SK-N-SH (cell line): ENCODE measurements around the gene ZNF117. TPM values are rescaled to one million over a fixed set of nuclear protein-coding genes. Genes with fewer than 3 reads are reported as not detected.
A peak's percentile ranks its signal among the peaks of the same experiment; 100 is the strongest.
"Not testable (repeated sequence)": the region's sequence is repeated elsewhere in the genome, so short reads cannot be mapped to it uniquely, and the experiment has no call there.

Experiments
- CTCF ChIA-PET: fragments of 300-600, 350-600 bp; formaldehyde crosslinking; extraction: SDS; loops from one replicate; lab custom pipeline; 2021; lab: Yijun Ruan, JAX
- POLR2A ChIA-PET: fragments of 350-600 bp; sonication (Branson Sonifier 250); formaldehyde crosslinking; extraction: SDS; loops from one replicate; lab custom pipeline; 2020; ENCODE audit warnings: antibody characterized with exemption, inconsistent platforms; lab: Yijun Ruan, JAX
- DNase-seq: peaks from one replicate; pipeline ENCODE4 v3.0.0; 2012
- H2AFZ ChIP-seq: fragments of 200-600 bp; sonication (generic); 2 replicates; pipeline ENCODE4 v1.8.1; 2016; ENCODE audit warnings: antibody characterized with exemption, mild to moderate bottlenecking, low read depth
- H3F3A ChIP-seq: fragments of 200-600 bp; sonication (generic); replicated peaks from 2 replicates; pipeline ENCODE3; 2016; ENCODE audit warnings: antibody characterized with exemption, mild to moderate bottlenecking; ENCODE audit not compliant: insufficient read depth
- H3K27ac ChIP-seq, 2 experiments: fragments of 200-500 bp in 1 of 2; fragments of 200-600 bp in 1 of 2; sonication (Bioruptor generic) in 1 of 2; sonication (generic), shearing (Covaris generic) in 1 of 2; 2 replicates each; pipeline versions ENCODE4 v1.5.1 to v1.6.1; 2014 to 2016; ENCODE audit warnings: low read depth in 2 of 2, inconsistent platforms in 1 of 2, low read length in 1 of 2, mild to moderate bottlenecking in 1 of 2, mixed read lengths in 1 of 2
- H3K27me3 ChIP-seq: fragments of 200-600 bp; sonication (generic), shearing (Covaris generic); 2 replicates; pipeline ENCODE4 v1.6.1; 2016; ENCODE audit warnings: mixed run types; ENCODE audit not compliant: insufficient read depth
- H3K36me3 ChIP-seq, 2 experiments: fragments of 200-500 bp in 1 of 2; fragments of 200-600 bp in 1 of 2; sonication (Bioruptor generic) in 1 of 2; sonication (generic) in 1 of 2; replicated peaks in 1 of 2; 2 replicates each; pipeline versions ENCODE3 to v1.5.1; 2014 to 2016; ENCODE audit warnings: low read length in 1 of 2, mild to moderate bottlenecking in 1 of 2; ENCODE audit not compliant: insufficient read depth in 2 of 2, control insufficient read depth in 1 of 2
- H3K4me1 ChIP-seq, 2 experiments: fragments of 200-500 bp in 1 of 2; fragments of 200-600 bp in 1 of 2; sonication (Bioruptor generic) in 1 of 2; sonication (generic), shearing (Covaris generic) in 1 of 2; 2 replicates each; pipeline versions ENCODE4 v1.5.1 to v1.6.1; 2014 to 2016; ENCODE audit warnings: low read depth in 1 of 2, low read length in 1 of 2, mixed run types in 1 of 2; ENCODE audit not compliant: insufficient read depth in 2 of 2, control insufficient read depth in 1 of 2
- H3K4me2 ChIP-seq: fragments of 200-600 bp; sonication (generic), shearing (Covaris generic); 2 replicates; pipeline ENCODE4 v1.6.1; 2017; ENCODE audit warnings: mixed run types
- H3K4me3 ChIP-seq, 2 experiments: fragments of 200-500 bp in 1 of 2; fragments of 200-600 bp in 1 of 2; sonication (Bioruptor generic) in 1 of 2; sonication (generic), shearing (Covaris generic) in 1 of 2; 2 replicates each; pipeline versions ENCODE4 v1.5.1 to v1.8.1; 2014 to 2016; ENCODE audit warnings: low read depth in 2 of 2, inconsistent platforms in 1 of 2, low read length in 1 of 2, mild to moderate bottlenecking in 1 of 2, mixed read lengths in 1 of 2, moderate library complexity in 1 of 2
- H3K79me2 ChIP-seq: fragments of 200-600 bp; sonication (generic); 2 replicates; pipeline ENCODE4 v1.8.1; 2017; ENCODE audit warnings: mild to moderate bottlenecking; ENCODE audit not compliant: insufficient read depth
- H3K9ac ChIP-seq: fragments of 200-600 bp; sonication (generic); 2 replicates; pipeline ENCODE4 v1.6.1; 2017; ENCODE audit warnings: mixed run types
- H3K9me2 ChIP-seq: fragments of 200-600 bp; sonication (generic); 2 replicates; pipeline ENCODE4 v1.6.1; 2017; ENCODE audit warnings: mixed run types
- H3K9me3 ChIP-seq: fragments of 200-600 bp; sonication (generic); 2 replicates; pipeline ENCODE4 v1.6.1; 2017; ENCODE audit warnings: mixed run types, mild to moderate bottlenecking, moderate library complexity
- H4K20me1 ChIP-seq: fragments of 200-600 bp; sonication (generic); 2 replicates; pipeline ENCODE4 v1.6.1; 2017; ENCODE audit warnings: mild to moderate bottlenecking, mixed run types; ENCODE audit not compliant: insufficient read depth
- CHD2 ChIP-seq: fragments of 150-350 bp; IDR thresholded peaks from 2 replicates; pipeline ENCODE4 v1.6.1; 2018; ENCODE audit warnings: low read length; ENCODE audit not compliant: partially characterized antibody
- CTCF ChIP-seq: fragments of 200-600 bp; sonication (generic); IDR thresholded peaks from 2 replicates; pipeline ENCODE4 v1.6.1; 2017; ENCODE audit warnings: antibody characterized with exemption, mild to moderate bottlenecking, moderate library complexity
- EP300 ChIP-seq, 2 experiments: IDR thresholded peaks; 2 replicates each; pipeline versions ENCODE4 v1.4.0 to v1.6.1; 2012; ENCODE audit warnings: borderline replicate concordance in 1 of 2, low read depth in 1 of 2, low read length in 1 of 2
- EZH2phosphoT487 ChIP-seq: fragments of 200-600 bp; sonication (generic); IDR thresholded peaks from 2 replicates; pipeline ENCODE4 v1.6.1; 2017; ENCODE audit warnings: low read depth, mixed run types, mild to moderate bottlenecking, antibody characterized with exemption, moderate library complexity, borderline replicate concordance
- GATA2 ChIP-seq: sonication (generic); formaldehyde crosslinking; IDR thresholded peaks from 2 replicates; pipeline ENCODE4 v1.5.0; 2020; ENCODE audit warnings: mild to moderate bottlenecking, missing genetic modification reagents
- MXI1 ChIP-seq: IDR thresholded peaks from 2 replicates; pipeline ENCODE4 v1.6.1; 2012; ENCODE audit warnings: mild to moderate bottlenecking, low read depth, low read length, improper control_type of control experiment
- NRF1 ChIP-seq: IDR thresholded peaks from 2 replicates; pipeline ENCODE4 v1.6.1; 2012; ENCODE audit warnings: low read depth, mild to moderate bottlenecking, low read length
- POLR2AphosphoS5 ChIP-seq: IDR thresholded peaks from 2 replicates; pipeline ENCODE4 v1.6.1; 2012; ENCODE audit warnings: low read depth, low read length
- RAD21 ChIP-seq: IDR thresholded peaks from 2 replicates; pipeline ENCODE4 v1.6.1; 2012; ENCODE audit warnings: mild to moderate bottlenecking, low read length
- SIN3A ChIP-seq: IDR thresholded peaks from 2 replicates; pipeline ENCODE4 v1.6.1; 2012; ENCODE audit warnings: low read depth, mild to moderate bottlenecking, low read length, moderate library complexity, borderline replicate concordance
- SMC3 ChIP-seq: IDR thresholded peaks from 2 replicates; pipeline ENCODE4 v1.6.1; 2012; ENCODE audit warnings: low read depth, low read length, improper control_type of control experiment
- WGBS: methylation state at CpG from one replicate; pipeline ENCODE4 v1.1.6; 2017; ENCODE audit warnings: low lambda C conversion rate; 5-methylcytosine and 5-hydroxymethylcytosine counted together
- polyA plus RNA-seq, 3 experiments: library from polyadenylated mRNA; depleted of rRNA; stranded (reverse); fragments of >200 nt; gene quantifications; 2 replicates each; pipeline ENCODE4 v1.2.3, GENCODE V29; 2012
- TF ChIP-seq, protein P1 (sequence below): IDR thresholded peaks from 2 replicates; pipeline ENCODE4 v1.4.0; 2012; ENCODE audit warnings: low read depth, borderline replicate concordance

Gene ZNF117
- polyA plus RNA-seq, 1 of the 3 experiments (the other 2 are of a cell fraction), result 3.8 TPM

DNA sequence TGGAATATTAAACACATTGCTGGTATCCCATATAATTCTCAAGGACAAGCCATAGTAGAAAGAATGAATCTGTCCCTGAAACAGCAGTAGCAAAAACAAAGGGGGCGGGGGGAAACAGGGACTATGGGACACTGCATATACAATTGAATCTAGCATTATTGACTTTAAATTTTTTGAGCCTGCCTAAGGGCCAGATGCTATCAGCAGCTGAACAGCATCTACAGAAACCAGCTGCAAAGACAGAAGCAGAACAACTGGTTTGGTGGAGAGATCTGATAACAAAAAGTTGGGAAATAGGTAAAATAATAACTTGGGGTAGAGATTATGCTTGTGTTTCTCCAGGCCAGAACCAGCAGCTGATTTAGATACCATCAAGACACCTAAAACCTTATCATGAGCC lies 42.1 kb downstream of the ZNF117 start:
- not testable (repeated sequence) for H2AFZ ChIP-seq, H3K9ac ChIP-seq, H3K9me2 ChIP-seq, DNase-seq, H3K4me2 ChIP-seq, H3K9me3 ChIP-seq, H4K20me1 ChIP-seq, H3K79me2 ChIP-seq, H3K4me3 ChIP-seq, H3K27ac ChIP-seq, H3K36me3 ChIP-seq, H3F3A ChIP-seq
- CTCF ChIA-PET, result interaction anchor here (1.4 to 5.1 kb wide), 5 partner anchors 10 to 529 kb away, joined by 5 to 29 read pairs (median 9); no protein-coding TSS in a partner anchor
- TF ChIP-seq GATA2 (CRISPR knock-in tag) (peak; percentile 71), EP300 (IDR thresholded peaks at IDR 0.05; ENCODE audit: borderline replicate concordance in 1 of 2, low read depth in 1 of 2, low read length in 1 of 2) (peak in 1 of 2 experiments; percentile 5; a peak in 1 of 4 replicates)
- WGBS, result 65% methylated on average over 1 of the region's 1 CpG
- POLR2A ChIA-PET, result interaction anchor here (0.7 kb wide), 1 partner anchor 57 kb away, joined by 3 read pairs; no protein-coding TSS in a partner anchor
- Histone ChIP-seq H3K27me3 (peaks cover 18% of the 10 kb centered on the region), H3K4me1 (peaks cover 0 to 21% of the 10 kb centered on the region in 2 experiments; a peak in 2 of 4 replicates)

DNA sequence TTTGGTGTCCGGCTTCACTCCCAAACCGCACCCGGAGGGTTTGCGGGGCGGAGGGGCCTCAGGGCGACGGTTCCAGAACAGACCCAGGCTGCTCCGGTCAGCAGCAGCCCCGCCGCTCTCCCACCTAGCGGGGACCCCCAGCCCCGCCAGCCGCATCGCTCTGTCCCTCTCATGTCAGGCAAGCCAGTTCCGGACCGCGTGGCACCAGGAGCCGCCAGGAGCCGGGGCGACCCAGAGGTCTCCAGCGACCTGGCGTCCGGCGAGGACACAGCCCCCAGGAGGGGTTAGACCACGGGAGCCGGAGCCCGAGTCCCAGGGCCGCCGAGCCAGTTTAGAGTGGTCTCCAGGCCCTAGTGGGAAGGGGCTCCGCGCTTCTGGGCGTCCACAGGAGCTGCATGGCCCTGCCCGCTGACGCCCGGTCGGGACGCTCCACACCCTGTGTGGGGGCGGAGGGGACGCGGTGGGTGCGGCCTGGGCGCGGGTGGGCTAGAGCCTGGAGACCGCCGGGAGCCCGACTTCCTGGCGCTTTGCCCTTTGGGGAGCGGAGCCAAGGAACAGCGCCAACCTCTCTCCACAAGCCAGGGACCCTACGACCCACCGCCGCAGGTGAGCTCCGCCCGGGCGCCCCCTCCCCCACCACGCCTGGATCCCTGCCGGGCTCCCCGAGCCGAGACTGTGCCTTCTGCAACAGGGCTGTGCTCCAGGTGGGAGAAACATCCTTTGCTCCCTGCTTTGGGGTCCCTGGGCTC lies 43.4 kb downstream of the ZNF117 start:
- CTCF ChIA-PET, result interaction anchor here (0.5 to 5.1 kb wide), 16 partner anchors 9 to 530 kb away, joined by 3 to 29 read pairs (median 6); no protein-coding TSS in a partner anchor
- H4K20me1 ChIP-seq, result no peaks in the 10 kb centered on the region
- no peak for TF ChIP-seq SIN3A
- TF ChIP-seq CHD2, result no peak
- peak; percentile 25 for TF ChIP-seq MXI1
- TF ChIP-seq, all 33 proteins: peak for 1
- Histone ChIP-seq H2AFZ (peak overlapping the region; percentile 60; the same call in 1 of the 2 replicates), H3K36me3 (no peaks in the 10 kb centered on the region), H3K9me3 (no peaks in the 10 kb centered on the region), H3K4me2 (peak overlapping the region; percentile 89), H3K27ac (no peak overlapping the region), H3K9ac (no peak overlapping the region), H3K9me2 (no peaks in the 10 kb centered on the region), H3K4me1 (peaks cover 0 to 18% of the 10 kb centered on the region in 2 experiments; a peak in 2 of 4 replicates), H3K79me2 (no peaks in the 10 kb centered on the region), H3F3A (no peaks in the 10 kb centered on the region), H3K4me3 (peak overlapping the region; percentile 58 to 61), H3K27me3 (peaks cover 18% of the 10 kb centered on the region)
- POLR2A ChIA-PET, result interaction anchor here (0.6 to 0.8 kb wide), 2 partner anchors 153 to 283 kb away, joined by 3 read pairs; partner anchors contain the start of gene ZNF138
- peak; percentile 77 for DNase-seq
- WGBS, result 10% methylated on average over 11 of the region's 59 CpGs

GRCh38 chr7:64946772-64947171 lies 44.1 kb downstream of the ZNF117 start:
- no peaks in the 10 kb centered on the region for H3K9me3 ChIP-seq
- H3K79me2 ChIP-seq, result no peaks in the 10 kb centered on the region
- ChIA-PET CTCF (interaction anchor here (0.5 to 5.1 kb wide), 17 partner anchors 8 to 530 kb away, joined by 3 to 29 read pairs (median 4); partner anchors contain the start of genes ZNF138 and ZNF273), POLR2A (interaction anchor here (0.8 kb wide), 1 partner anchor 152 kb away, joined by 3 read pairs; the partner anchor contains the start of gene ZNF138)
- H2AFZ ChIP-seq, result peak overlapping the region; percentile 60; the same call in 1 of the 2 replicates
- peak overlapping the region; percentile 89 for H3K4me2 ChIP-seq
- peak overlapping the region; percentile 58 to 61; a peak in 3 of 4 replicates for H3K4me3 ChIP-seq
- no peak overlapping the region for H3K9ac ChIP-seq
- 50% methylated on average over 5 of the region's 5 CpGs for WGBS
- no peaks in the 10 kb centered on the region for H3K36me3 ChIP-seq
- peak; percentile 87 for DNase-seq
- peaks cover 18% of the 10 kb centered on the region for H3K27me3 ChIP-seq
- H3K9me2 ChIP-seq, result no peaks in the 10 kb centered on the region
- no peak overlapping the region for H3K27ac ChIP-seq
- H3K4me1 ChIP-seq, result peaks cover 0 to 18% of the 10 kb centered on the region in 2 experiments; a peak in 2 of 4 replicates
- H4K20me1 ChIP-seq, result no peaks in the 10 kb centered on the region
- no peaks in the 10 kb centered on the region for H3F3A ChIP-seq
- TF ChIP-seq NRF1 (no peak), POLR2AphosphoS5 (no peak), RAD21 (peak; percentile 59), EZH2phosphoT487 (no peak), CTCF (peak; percentile 48), SMC3 (peak; percentile 31; the same call in 1 of the 2 replicates)
- TF ChIP-seq, protein P1, sequence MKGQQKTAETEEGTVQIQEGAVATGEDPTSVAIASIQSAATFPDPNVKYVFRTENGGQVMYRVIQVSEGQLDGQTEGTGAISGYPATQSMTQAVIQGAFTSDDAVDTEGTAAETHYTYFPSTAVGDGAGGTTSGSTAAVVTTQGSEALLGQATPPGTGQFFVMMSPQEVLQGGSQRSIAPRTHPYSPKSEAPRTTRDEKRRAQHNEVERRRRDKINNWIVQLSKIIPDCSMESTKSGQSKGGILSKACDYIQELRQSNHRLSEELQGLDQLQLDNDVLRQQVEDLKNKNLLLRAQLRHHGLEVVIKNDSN, result no peak
